HG03432 (cell line): ENCODE data around the gene SPATA22.
"Not testable (repeated sequence)": the region's sequence is repeated elsewhere in the genome, so short reads cannot be mapped to it uniquely, and the experiment has no call there.

Experiments used
- ATAC-seq: cut with Tn5 transposase; IDR thresholded peaks from one replicate; pipeline ENCODE4 v1.9.1; 2021; ENCODE audit warnings: mild to moderate bottlenecking, moderate library complexity; ENCODE audit not compliant: unreplicated experiment

SPATA22 gene, protein sequence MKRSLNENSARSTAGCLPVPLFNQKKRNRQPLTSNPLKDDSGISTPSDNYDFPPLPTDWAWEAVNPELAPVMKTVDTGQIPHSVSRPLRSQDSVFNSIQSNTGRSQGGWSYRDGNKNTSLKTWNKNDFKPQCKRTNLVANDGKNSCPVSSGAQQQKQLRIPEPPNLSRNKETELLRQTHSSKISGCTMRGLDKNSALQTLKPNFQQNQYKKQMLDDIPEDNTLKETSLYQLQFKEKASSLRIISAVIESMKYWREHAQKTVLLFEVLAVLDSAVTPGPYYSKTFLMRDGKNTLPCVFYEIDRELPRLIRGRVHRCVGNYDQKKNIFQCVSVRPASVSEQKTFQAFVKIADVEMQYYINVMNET

DNA sequence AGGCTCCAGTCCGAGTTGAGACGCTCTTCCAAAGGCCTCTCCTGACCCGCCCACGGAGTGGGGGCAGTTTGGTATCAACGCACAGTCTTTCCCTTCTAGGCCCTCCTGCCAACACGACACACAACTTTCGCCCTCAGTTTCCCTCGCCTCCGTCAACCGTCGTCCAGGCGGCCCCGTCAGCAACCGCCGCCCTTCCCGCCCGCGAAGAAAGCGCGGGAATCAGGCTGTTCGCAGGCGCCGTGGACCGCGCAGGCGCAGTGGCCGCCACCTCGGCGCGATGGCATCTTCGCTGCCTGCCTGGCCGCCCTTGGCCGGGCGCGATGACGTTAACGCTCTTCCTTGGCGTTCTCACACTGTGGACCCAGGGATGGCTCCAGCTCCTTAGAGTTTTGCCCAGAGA lies at the start of gene SPATA22:
Gene SPATA22 (minus strand): TSS at position 221 of the 400 bp plus-strand sequence. CDS start 2,494 bp downstream, outside the sequence.
- ATAC-seq, result no peak

DNA sequence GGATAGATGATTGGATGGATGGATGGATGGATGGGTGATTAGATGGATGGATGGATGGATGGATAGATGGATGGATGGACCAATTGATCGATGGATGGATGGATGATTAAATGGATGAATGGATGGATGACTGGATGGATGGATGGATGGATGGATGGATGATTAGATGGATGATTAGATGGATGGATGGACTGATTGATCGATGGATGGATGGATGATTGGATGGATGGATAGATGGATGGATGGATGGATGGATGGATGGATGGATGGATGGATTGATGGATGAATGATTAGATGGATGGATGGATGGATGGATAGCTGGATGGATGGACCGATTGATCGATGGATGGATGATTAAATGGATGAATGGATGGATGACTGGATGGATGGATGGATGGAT lies 47.9 kb upstream of the SPATA22 start:
- not testable (repeated sequence) for ATAC-seq

DNA sequence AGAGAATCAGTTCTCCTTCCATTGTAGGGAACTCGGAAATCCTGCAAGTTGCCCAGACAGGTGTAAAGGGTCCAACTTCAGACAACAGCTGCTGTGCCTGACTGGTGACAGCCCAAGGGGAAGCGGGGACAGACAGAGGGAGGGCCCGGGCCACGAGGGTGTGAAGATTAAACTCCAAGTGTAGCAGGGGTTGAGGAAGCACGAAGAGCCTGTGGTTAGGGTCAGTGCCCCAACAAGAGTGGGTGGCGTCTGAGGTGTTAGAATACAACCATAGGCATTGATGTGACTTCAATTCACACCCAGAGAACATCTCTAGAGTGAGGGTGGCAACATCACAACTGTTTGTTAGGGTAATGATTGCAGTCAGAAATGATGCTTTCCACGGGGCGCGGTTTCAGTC lies 43.3 kb upstream of the SPATA22 start:
- no peak for ATAC-seq

DNA sequence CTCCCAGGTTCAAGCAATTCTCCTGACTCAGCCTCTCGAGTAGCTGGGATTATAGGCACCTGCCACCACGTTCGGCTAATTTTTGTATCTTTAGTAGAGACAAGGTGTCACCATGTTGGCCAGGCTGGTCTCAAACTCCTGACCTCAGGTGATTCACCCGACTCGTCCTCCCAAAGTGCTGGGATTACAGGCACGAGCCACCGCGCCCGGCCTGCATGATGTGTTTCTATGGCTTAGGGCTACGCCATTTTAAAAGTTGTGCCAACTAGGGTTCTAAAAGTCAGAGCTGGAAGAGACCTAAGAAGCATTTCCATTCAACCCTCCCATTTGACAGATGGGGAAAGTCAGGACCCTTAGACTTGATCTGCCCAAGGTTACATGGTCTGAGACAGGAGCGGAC lies 42.5 kb upstream of the SPATA22 start:
- ATAC-seq, result not testable (repeated sequence)

DNA sequence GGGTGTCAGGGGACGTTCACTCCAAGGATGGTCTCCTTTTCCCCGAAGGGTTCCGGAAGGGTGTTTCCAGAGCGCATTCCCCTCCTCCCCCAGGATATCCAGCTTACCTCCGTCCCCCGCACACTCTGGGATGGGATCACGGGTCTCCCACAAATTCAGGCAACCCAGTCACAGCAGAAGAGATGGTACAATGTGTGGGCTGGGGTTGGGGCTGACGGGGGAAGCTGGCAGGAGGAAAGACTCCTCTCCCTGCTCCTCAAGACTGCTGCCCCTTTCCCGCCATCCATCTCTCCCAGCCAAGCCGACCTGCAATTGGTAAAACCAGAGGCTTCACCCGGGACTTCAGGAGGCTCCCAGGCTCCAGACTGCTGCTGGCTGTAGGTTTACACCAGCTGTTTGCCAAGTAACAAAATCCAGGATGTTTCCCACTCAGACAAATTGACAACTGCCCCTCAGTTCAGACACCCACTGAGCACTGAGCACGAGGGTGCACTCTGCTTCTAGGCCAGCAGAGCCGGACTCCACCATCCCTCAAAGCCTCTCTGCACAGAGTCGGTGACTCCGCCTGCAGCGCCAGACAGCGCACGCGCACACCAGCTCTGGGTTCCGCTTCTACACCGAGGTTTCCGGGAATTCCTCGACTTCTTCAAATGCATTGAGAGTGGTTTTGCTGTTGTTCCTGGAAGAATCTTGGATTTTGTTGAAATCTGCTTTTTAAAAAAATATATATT lies 41.9 kb upstream of the SPATA22 start:
- ATAC-seq, result no peak

DNA sequence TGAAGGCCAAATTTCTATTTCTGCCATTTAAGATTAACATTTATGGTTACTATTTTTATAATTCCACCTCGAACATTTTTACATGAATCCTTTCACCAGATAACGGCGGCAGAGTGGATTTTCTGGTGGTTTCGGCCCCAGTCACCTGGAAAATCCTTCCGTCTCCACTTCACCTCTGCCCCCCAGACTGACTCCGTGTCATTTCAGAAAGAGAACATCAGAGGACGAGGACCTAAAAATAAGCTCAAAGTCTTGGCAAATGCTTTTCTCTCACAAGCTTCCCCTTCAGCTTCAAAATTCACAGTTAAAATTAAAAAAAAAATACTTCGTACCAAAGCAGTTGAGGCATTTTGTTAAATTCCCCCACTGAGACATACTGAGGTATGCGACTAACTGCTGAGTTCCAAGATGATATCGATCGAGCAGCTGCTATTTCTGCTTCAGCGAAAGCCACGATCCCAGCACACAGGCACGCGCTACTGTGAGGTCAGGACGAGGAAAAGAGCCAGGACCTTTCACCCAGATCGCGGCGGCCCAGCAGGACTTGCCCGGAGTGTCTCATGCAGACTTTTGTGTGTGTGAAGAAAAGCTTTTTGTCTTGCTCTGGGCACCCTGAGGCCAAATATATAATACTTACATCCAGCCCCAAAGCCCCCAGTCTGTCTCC lies 41.0 kb upstream of the SPATA22 start:
- no peak for ATAC-seq

DNA sequence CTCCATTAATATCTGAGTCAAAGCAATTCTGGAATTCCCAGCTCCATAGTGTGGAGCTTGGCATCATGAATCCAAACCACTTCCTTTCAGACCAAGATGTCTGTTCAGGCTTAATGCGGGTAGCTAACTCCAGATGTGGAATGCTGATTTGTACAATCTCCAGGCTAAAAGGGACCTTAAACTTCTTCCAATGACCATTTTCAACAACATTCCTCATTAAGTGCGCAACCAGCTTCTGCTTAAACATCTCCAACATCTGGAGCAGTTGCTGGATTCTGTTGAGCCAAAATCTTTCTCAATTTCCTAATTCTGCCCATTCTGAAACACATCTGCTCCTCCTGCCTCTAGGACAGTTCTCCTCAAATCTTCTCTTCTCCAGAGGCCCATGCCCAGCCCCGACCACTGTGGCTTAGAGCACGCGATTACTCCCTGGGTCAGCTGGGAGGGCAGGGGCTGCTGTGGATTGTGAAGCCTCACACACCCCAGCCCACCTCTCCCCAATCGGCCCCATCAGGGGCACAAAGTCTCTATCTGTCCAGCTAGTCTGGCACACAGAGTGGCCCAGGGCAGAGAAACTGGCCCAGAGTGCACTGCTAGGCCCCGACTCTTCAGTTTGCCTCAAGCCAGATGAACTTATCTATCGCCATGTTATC lies 40.4 kb upstream of the SPATA22 start:
- no peak for ATAC-seq

DNA sequence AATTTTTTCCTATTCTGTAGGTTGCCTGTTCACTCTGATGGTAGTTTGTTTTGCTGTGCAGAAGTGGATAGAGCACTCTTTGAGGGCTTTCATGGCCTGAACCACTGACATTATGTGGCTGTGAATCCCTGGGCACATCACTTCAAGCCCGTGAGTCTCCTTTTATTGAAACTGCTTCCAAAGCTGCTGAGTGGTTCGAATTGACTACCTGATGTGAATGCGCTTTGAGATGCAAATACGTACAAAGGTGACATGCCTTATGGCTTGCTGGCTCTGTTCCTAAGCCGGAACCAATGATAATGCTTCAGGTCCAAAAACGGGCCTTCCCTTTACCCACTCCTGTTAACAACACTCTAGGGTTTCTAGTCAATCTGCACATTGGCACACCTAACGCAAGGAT lies 38.5 kb upstream of the SPATA22 start:
- ATAC-seq, result no peak

DNA sequence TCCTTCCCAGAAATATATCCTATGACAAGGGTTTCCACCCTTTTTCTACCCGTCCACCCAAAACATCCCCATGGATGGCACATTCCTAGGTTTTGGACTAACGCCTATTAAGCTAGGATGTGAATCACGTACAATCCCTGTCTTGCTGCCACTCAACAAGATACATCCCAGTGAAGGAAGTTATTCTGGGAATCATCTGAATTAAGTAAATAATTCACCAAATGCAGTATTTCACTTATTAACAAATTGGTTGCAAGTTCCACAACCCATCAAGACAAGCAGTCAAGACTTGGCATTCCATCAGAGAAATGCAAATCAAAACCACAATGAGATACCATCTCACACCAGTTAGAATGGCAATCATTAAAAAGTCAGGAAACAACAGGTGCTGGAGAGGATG lies 36.2 kb upstream of the SPATA22 start:
- ATAC-seq, result no peak

DNA sequence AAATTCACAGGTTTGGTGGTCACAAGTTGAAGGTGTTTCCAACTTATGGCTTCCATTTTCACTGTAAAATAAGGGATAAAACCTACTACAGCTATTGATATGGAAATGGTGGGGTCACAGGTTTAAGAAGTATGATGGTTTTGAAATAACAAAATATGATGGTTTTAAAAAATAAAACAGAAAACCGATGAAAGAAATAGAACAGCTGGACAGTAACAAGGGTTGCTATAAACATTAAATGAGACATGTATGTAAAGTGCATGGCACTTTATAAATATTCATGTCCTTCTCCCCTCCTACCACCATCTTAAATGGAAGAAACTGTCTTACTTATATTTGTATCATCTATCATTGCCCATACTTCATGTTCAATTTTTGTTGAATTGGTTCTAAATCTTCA lies 35.5 kb upstream of the SPATA22 start:
- ATAC-seq, result no peak

DNA sequence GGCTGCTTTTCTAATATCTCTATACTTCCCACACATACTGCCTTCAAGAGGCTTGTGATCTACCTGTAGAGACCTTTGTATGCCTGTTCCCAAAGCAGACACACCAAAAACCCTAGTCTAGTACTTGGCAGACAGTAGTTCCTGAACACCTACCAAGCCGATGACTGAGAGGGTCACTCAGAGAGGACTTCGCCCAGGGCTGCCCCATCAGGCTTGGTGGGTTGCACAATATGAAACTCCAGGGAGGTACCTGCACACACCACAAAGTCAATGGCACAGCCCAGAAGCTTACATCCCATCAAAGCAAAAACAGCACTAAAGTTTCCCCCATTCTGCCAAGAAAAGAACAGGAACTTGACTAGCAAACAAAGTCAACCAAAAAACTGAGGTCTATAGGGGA lies 34.4 kb upstream of the SPATA22 start:
- no peak for ATAC-seq

DNA sequence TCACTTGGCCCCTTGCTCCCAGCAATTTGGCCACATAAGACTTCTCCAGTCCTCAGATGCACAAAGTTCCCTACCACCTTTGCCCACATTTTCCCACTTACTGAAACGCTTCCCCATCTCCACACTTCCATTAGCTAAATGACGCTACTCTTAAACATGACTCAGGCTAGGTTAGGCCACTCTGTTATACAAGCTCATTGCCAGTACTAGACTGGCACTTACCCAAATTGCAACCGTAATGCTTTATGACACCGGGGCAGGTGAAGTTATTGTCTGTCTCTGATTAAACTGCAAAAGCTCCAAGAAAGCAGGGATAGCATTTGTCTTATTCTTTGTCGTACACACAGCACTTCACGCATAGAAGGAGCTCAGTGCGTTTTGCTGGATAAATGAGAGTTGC lies 33.4 kb upstream of the SPATA22 start:
- ATAC-seq, result no peak

DNA sequence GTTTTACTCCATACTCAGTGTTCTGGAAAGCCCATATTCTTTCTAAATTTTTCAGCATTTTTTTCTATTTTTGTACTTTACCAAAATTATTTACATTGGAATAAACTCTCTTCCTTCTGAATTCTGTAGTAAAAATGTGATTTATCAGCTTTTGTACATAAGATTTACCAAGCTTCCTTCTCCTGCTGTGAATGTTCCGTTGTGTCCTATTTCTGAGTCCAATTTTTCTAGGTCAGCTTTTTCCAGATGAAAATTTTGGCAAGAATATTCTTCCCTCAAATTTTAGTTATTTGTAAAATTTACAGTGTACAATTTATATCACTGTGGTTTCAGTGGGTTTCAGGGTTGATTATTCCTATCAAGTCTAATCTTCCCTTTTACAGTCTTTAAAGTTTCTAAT lies 31.7 kb upstream of the SPATA22 start:
- ATAC-seq, result no peak

DNA sequence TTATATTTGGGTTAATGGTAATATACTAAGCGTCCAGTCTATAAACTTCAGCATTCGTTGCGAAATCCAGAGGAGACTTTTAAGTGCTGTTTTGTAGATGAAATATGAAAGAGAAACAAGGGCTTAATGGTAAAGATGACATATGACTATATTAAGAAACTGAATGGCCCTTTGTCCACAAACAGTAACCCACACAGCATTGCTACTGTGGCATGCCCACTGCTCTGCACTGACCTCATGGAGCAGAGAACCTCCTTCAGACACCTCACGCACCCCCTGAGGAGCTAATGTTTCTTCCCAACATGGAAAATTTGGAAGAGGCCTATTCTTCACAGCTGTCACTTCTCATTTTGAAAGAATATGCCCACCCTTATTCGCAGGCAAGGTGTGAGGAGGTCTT lies 30.8 kb upstream of the SPATA22 start:
- no peak for ATAC-seq

DNA sequence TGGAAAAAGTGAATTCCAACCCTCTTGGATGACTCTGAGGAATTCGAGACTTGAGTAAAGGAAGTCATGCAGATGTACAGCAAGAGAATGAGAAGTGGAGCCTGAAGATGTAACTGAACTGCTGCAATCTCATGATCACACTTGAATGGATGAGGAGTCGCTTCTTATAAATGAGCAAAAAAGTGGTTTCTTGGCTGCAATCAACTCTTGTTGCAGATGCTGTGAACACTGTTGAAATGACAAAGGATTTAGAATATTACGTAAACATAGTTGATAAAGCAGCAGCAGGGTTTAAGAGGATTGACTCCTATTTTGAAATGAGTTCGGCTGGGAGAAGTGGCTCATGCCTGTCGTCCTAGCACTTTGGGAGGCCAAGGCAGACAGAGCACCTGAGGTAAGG lies 29.7 kb upstream of the SPATA22 start:
- no peak for ATAC-seq

DNA sequence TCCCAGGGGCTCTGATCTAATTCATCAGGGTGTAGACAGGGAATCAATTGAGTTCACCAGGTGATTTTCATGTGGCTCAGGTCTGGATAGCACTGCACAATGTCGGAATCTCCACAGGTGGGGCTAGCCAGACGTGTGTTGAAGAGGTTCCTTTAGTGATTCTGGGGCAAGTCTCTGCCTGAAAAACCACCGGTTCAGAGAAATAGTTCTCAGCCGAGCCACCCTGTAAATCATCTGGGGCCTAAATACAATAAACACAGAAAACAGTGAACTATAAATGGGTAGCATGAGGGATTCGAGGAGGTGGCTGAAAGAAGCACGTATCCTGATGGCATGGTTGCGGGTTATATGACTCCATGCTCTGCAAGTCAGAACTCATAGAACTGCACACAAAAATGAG lies 25.5 kb upstream of the SPATA22 start:
- no peak for ATAC-seq

DNA sequence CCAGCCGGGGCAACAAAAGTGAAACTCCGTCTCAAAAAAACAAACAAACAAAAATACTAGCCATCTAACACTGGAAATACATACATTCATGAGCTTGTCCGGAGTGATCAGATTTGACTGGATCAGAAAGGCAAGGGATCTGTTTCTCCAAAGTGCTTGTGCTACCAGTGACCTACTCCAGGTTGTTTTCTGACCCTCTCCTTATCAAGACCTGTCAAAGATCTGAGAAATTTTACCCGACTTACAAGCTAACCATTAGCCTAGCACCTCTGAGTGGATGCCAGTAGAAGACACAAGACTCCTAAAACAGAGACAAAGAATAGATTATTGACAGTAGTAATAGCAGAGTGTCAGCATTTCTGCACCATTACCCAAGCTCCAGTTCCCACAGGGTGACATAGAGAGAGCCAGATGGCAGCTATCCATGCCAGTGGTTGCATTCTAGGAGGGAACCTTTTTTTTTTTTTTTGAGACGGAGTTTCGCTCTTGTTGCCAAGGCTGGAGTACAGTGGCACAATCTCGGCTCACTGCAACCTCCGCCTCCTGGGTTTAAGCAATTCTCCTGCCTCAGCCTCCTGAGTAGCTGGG lies 14.0 kb upstream of the SPATA22 start:
- ATAC-seq, result no peak

DNA sequence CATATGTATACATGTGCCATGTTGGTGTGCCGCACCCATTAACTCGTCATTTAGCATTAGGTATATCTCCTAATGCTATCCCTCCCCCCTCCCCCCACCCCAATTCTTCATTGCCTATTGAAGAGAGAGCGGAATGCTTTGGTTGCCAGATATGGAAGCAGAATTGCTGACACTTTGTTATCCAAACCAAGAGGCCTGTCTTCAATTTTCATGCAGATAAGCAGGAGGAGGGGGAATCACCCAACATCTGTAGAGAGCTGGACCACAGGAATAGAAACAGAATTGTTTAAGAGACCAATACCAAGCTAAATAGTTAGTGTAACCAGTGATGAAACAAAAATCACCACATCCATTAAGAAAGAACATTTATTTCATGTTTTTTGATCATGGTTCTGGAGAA lies 11.2 kb upstream of the SPATA22 start:
- no peak for ATAC-seq

DNA sequence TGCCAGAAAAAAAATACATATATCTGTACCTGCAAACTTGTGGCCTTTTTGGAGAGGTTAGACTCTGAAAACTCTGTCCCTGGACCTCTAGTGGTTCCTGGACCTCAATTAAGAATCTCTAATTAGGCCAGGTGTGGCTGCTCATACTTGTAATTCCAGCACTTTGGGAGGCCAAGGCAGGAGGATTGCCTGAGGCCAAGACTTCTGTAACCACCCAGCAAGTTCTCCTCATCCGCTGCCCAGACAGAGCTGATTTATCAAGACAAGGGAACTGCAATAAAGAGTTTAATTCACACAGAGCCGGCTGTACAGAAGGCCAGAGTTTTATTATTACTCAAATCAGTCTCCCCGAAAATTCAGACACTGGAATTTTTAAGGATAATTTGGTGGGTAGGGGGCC lies 8.4 kb upstream of the SPATA22 start:
- ATAC-seq, result no peak

DNA sequence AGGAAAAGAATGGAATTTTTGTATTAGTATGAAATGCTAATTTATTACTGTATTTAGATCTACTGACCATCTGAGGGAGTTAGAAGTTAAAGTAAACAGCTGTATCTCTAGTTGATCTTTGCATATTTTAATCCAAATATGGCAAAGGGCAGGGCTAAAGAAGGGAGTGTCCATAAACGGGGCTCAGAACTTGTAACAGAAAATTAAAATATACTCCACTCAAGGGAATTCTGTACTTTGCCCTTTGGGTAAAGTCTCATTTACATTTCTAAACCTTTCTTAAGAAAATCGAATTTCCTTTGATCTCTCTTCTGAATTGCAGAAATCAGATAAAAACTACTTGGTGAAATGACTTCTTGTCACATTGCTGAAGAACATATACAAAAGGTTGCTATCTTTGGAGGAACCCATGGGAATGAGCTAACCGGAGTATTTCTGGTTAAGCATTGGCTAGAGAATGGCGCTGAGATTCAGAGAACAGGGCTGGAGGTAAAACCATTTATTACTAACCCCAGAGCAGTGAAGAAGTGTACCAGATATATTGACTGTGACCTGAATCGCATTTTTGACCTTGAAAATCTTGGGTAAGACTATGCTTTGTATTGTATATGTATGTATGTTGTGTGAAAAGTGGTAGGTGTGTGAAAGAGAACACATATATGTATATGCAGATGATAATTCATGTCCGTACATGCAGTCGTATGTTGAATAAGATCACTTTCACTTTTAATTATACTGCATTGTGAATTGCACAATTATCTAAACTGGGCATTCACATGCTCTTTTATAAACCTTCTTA lies 4.4 kb upstream of the SPATA22 start, which contains the start of gene ASPA:
Gene ASPA (plus strand): TSS at position 186 of the 799 bp plus-strand sequence. CDS start 163 bp downstream, at position 349.
- ATAC-seq, result no peak
